Activated B cell treated with CpG ODN at 0.5 μM for 24 hours (primary cell): ENCODE results near the gene ZNF550. TPM values are rescaled to one million over a fixed set of nuclear protein-coding genes. Genes with fewer than 3 reads are reported as not detected.
"Not testable (repeated sequence)": the region's sequence is repeated elsewhere in the genome, so short reads cannot be mapped to it uniquely, and the experiment has no call there.

Experiments
- ATAC-seq: fragments of 200-7000 bp; cut with Tn5 transposase; one replicate; pipeline ENCODE4 v1.10.0; 2021; ENCODE audit warnings: low read depth, mild to moderate bottlenecking, moderate library complexity
- CTCF ChIA-PET: fragments of 350-600 bp; sonication (Branson Sonifier 250); formaldehyde crosslinking; loops from one replicate; lab custom pipeline; 2021; ENCODE audit warnings: antibody characterized with exemption; lab: Charles Lee
- POLR2A ChIA-PET: fragments of 350-600 bp; sonication (Branson Sonifier 250); formaldehyde crosslinking; loops from one replicate; lab custom pipeline; 2021; ENCODE audit warnings: antibody characterized with exemption; lab: Charles Lee
- DNase-seq: peaks from one replicate; pipeline ENCODE4 v3.0.0; 2022
- H3K27ac Mint-ChIP-seq: one replicate; pipeline ENCODE4 v1.8.0; 2020; ENCODE audit warnings: mixed read lengths
- H3K27me3 Mint-ChIP-seq: one replicate; pipeline ENCODE4 v1.8.0; 2021; ENCODE audit warnings: mixed read lengths
- H3K36me3 Mint-ChIP-seq: one replicate; pipeline ENCODE4 v1.8.0; 2021; ENCODE audit warnings: low read depth, mixed read lengths
- H3K4me1 Mint-ChIP-seq: one replicate; pipeline ENCODE4 v1.8.0; 2021; ENCODE audit warnings: mixed read lengths
- H3K4me3 Mint-ChIP-seq: one replicate; pipeline ENCODE4 v1.8.0; 2020; ENCODE audit warnings: mild to moderate bottlenecking, mixed read lengths
- H3K9me3 Mint-ChIP-seq: one replicate; pipeline ENCODE4 v1.8.0; 2020; ENCODE audit warnings: mixed read lengths
- CTCF ChIP-seq: fragments of 200-600 bp; IDR thresholded peaks from one replicate; pipeline ENCODE4 v1.8.0; 2022; ENCODE audit warnings: antibody characterized with exemption, mild to moderate bottlenecking
- intact Hi-C: fragments of 100-400 bp; cut with micrococcal nuclease; formaldehyde crosslinking; loops from one replicate; pipeline ENCODE4 v1.15.1; 2024
- total RNA-seq: library from RNA; stranded (reverse); gene quantifications from 2 replicates; pipeline ENCODE4 v1.2.3, GENCODE V29; 2022

ZNF550 gene
- total RNA-seq, 1 donor from 2014 or later, result 18.7 TPM

DNA sequence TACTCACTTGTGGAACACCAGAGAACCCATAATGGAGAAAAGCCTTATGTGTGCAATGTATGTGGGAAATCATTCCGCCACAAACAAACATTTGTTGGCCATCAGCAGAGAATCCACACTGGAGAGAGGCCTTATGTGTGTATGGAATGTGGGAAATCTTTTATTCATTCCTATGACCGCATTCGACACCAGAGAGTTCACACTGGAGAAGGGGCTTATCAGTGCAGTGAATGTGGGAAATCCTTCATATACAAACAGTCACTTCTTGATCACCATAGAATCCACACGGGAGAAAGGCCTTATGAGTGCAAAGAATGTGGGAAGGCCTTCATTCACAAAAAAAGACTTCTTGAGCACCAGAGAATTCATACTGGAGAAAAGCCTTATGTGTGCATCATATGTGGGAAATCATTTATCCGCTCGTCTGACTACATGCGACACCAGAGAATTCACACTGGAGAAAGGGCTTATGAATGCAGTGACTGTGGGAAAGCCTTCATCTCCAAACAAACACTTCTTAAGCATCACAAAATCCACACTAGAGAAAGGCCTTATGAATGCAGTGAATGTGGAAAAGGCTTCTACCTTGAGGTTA, 21.6 kb downstream of the ZNF550 start:
- no peak overlapping the region for H3K4me3 Mint-ChIP-seq
- intact Hi-C loops, result no loop called here
- H3K4me1 Mint-ChIP-seq, result no peaks in the 10 kb centered on the region
- peaks cover 95% of the 10 kb centered on the region for H3K36me3 Mint-ChIP-seq
- H3K27ac Mint-ChIP-seq, result no peak overlapping the region
- CTCF ChIA-PET, result no interaction called here
- POLR2A ChIA-PET, result no interaction called here
- H3K27me3 Mint-ChIP-seq, result no peaks in the 10 kb centered on the region
- ATAC-seq (no peak), DNase-seq (no peak)
- H3K9me3 Mint-ChIP-seq, result peaks cover 68% of the 10 kb centered on the region
- TF ChIP-seq CTCF, result no peak

DNA sequence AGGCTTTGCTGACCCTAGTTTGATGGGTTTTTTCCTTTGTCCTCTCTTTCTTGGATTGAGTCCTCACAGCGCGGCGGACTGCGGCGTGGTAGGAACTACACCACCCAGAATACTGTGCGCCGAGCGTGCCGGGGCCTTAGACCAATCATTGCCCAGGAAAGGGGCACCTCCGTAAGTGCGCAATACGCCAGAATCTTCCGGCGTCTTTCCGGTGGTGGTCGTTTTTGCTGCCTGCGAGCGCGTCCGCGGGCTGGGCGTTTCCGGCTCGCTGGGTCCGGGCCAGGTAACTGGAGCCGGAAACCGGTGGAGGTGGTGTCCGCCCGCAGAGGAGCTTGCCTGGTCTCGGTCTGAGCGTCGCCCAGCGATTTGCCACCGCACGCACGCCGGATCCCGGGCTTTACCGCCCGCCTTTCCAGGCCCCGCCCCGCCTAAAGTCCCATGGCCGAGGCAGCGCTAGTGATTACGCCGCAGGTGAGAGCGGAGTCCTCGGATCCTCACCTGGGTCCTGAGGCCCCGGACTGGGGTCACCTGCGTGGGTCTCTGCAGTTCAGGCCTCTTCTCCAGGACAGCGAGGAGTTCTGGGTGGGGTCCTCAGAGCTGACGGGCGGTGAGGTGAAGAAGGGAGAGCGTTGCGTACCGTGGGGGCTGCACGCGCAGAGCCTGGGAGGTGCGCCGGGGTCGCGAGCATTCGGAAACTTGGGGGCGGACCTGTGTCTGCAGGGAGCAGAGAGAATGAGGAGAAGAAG, 32.4 kb downstream of the ZNF550 start, which contains the start of gene ZNF549:
ZNF549 (plus strand) TSS at position 221 of the 746 bp plus-strand sequence; CDS start at position 439, 218 bp downstream.
- ATAC-seq, result peak; percentile 99
- Mint-ChIP-seq H3K9me3 (peaks cover 11% of the 10 kb centered on the region), H3K27ac (peak within 1 kb of the TSS; percentile 88), H3K4me1 (peaks cover 24% of the 10 kb centered on the region), H3K4me3 (peak within 1 kb of the TSS; percentile 96), H3K36me3 (peaks cover 32% of the 10 kb centered on the region), H3K27me3 (no peaks in the 10 kb centered on the region)
- no peak for TF ChIP-seq CTCF
- ChIA-PET POLR2A (interaction anchor here (0.6 to 1.3 kb wide), 3 partner anchors 87 to 145 kb away, joined by 3 to 5 read pairs (median 4); partner anchors contain the start of genes ZNF134 and ZNF211), CTCF (no interaction called here)
- intact Hi-C loops, result loop anchor here (1.0 to 2.0 kb wide), 10 partner anchors 29 to 200 kb away; partner anchors contain the start of genes TRAPPC2B, ZNF416, ZNF419 and ZNF547
- DNase-seq, result peak; percentile 78

DNA sequence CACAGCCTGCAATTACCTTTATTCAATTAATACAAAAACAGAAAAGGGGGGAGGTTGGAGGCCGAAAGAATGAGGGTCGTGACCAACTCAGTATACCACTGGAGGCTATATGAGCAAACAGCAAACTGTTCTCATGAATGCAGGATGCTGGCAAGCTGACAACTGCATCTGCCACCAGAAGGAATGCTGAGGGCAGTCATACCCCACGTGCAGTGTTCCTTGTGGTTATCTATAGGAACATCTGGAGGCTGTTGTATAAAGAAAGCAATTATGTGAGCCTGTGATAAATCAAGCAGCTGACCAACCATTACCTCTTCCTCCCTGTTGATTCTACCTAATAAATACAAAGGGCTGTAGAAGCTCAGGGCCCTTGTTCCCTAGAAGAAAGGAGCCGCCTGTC, 41.6 kb downstream of the ZNF550 start:
- peaks cover 32% of the 10 kb centered on the region for H3K9me3 Mint-ChIP-seq
- ATAC-seq, intact Hi-C loops: not testable (repeated sequence)

DNA sequence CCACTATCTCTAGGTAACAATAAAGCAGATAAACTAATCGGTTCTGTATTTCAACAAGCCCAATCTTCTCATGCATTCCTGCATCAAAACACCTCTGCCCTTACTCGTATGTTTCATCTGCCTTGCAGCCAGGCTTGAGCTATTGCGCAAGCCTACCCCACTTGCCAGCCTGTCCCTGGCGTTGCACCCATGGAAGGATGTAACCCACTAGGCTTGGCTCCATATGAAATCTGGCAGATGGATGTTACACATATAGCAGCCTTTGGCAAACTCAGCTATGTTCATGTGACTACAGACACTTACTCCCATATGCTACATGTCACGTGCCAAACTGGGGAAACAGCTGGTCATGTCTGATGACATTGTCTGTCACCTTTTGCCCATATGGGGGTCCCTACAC, 44.4 kb downstream of the ZNF550 start:
- Mint-ChIP-seq H3K4me3 (no peak overlapping the region), H3K9me3 (peaks cover 38% of the 10 kb centered on the region), H3K27me3 (no peaks in the 10 kb centered on the region), H3K4me1 (no peaks in the 10 kb centered on the region), H3K36me3 (peaks cover 57% of the 10 kb centered on the region), H3K27ac (no peak overlapping the region)
- DNase-seq, result no peak
- POLR2A ChIA-PET, result interaction anchor here (1.1 kb wide), 1 partner anchor 99 kb away, joined by 3 read pairs; the partner anchor contains the start of gene ZNF134
- no peak for TF ChIP-seq CTCF
- no peak for ATAC-seq
- intact Hi-C loops, result no loop called here
- CTCF ChIA-PET, result no interaction called here

More for the DNA sequence above, 41.6 kb downstream of the ZNF550 start:
- DNase-seq, CTCF ChIA-PET, H3K27me3 Mint-ChIP-seq, H3K4me3 Mint-ChIP-seq, POLR2A ChIA-PET, H3K4me1 Mint-ChIP-seq, H3K27ac Mint-ChIP-seq: not testable (repeated sequence)
- peaks cover 46% of the 10 kb centered on the region for H3K36me3 Mint-ChIP-seq

DNA sequence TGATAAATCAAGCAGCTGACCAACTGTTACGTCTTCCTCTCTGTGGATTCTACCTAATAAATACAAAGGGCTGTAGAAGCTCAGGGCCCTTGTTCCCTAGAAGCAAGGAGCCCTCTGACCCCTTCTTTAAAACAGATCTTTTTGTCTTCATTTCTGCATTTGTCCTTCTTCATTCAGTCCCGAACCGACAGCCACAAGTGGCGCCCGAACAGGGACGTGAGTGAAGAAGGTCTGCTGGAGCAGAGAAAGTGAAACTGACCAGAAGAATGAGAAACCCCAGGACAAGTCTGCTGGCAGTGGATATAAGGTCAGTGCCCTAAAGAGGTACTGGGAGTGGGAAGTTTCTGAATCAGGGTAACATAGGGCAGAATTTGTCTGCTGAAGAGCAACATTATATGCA, 46.8 kb downstream of the ZNF550 start:
- ATAC-seq, result no peak
- CTCF ChIA-PET, result no interaction called here
- peaks cover 50% of the 10 kb centered on the region for H3K9me3 Mint-ChIP-seq
- no peak overlapping the region for H3K27ac Mint-ChIP-seq
- DNase-seq, result no peak
- no peak overlapping the region for H3K4me3 Mint-ChIP-seq
- intact Hi-C loops, result no loop called here
- POLR2A ChIA-PET, result no interaction called here
- H3K4me1 Mint-ChIP-seq, result no peaks in the 10 kb centered on the region
- no peaks in the 10 kb centered on the region for H3K27me3 Mint-ChIP-seq
- TF ChIP-seq CTCF, result no peak
- H3K36me3 Mint-ChIP-seq, result peaks cover 76% of the 10 kb centered on the region
